H9 (cell line): ENCODE results near the gene HTT-AS. TPM values are rescaled to one million over a fixed set of nuclear protein-coding genes. Genes with fewer than 3 reads are reported as not detected.

Experiments
- DNase-seq: peaks from one replicate; pipeline ENCODE4 v3.0.0-alpha.2; 2017
- H2AFZ ChIP-seq: one replicate; pipeline ENCODE4 v1.6.1; 2013; ENCODE audit warnings: mild to moderate bottlenecking, low read length, control low read depth, moderate library complexity
- H2AK5ac ChIP-seq: 2 replicates; pipeline ENCODE4 v1.6.1; 2013; ENCODE audit warnings: low read length, control low read depth, mixed read lengths; ENCODE audit not compliant: insufficient read length
- H2BK120ac ChIP-seq: one replicate; pipeline ENCODE4 v1.6.1; 2013; ENCODE audit warnings: low read depth, mild to moderate bottlenecking, low read length, control low read depth, inconsistent platforms; ENCODE audit not compliant: poor library complexity, severe bottlenecking
- H2BK12ac ChIP-seq: 2 replicates; pipeline ENCODE4 v1.6.1; 2013; ENCODE audit warnings: low read length, control low read depth, mixed read lengths, low read depth; ENCODE audit not compliant: insufficient read length
- H2BK15ac ChIP-seq: 2 replicates; pipeline ENCODE4 v1.6.1; 2013; ENCODE audit warnings: low read depth, low read length, control low read depth
- H2BK20ac ChIP-seq: one replicate; pipeline ENCODE4 v1.6.1; 2013; ENCODE audit warnings: low read depth, mild to moderate bottlenecking, low read length, control low read depth, inconsistent platforms; ENCODE audit not compliant: poor library complexity, severe bottlenecking
- H2BK5ac ChIP-seq: 2 replicates; pipeline ENCODE4 v1.6.1; 2013; ENCODE audit warnings: low read length, control low read depth, mixed read lengths; ENCODE audit not compliant: insufficient read length
- H3K14ac ChIP-seq: 2 replicates; pipeline ENCODE4 v1.6.1; 2013; ENCODE audit warnings: low read length, control low read depth; ENCODE audit not compliant: insufficient read depth
- H3K18ac ChIP-seq: 2 replicates; pipeline ENCODE4 v1.6.1; 2013; ENCODE audit warnings: low read depth, mild to moderate bottlenecking, mixed read lengths, low read length, control low read depth; ENCODE audit not compliant: insufficient read length
- H3K23ac ChIP-seq: 2 replicates; pipeline ENCODE4 v1.6.1; 2013; ENCODE audit warnings: low read length, control low read depth, mixed read lengths, low read depth; ENCODE audit not compliant: insufficient read length
- H3K23me2 ChIP-seq: 2 replicates; pipeline ENCODE4 v1.6.1; 2013; ENCODE audit warnings: low read depth, mild to moderate bottlenecking, mixed read lengths, low read length, control low read depth; ENCODE audit not compliant: insufficient read length, poor library complexity, severe bottlenecking
- H3K27ac ChIP-seq: 2 replicates; pipeline ENCODE4 v1.5.1; 2013; ENCODE audit warnings: low read length, control low read depth, mixed read lengths, low read depth; ENCODE audit not compliant: insufficient read length
- H3K27me3 ChIP-seq: 2 replicates; pipeline ENCODE4 v1.6.1; 2013; ENCODE audit warnings: low read length, control low read depth, inconsistent platforms; ENCODE audit not compliant: insufficient read depth
- H3K4ac ChIP-seq: 2 replicates; pipeline ENCODE4 v1.6.1; 2013; ENCODE audit warnings: low read depth, mild to moderate bottlenecking, control low read depth, inconsistent platforms, low read length, moderate library complexity
- H3K4me1 ChIP-seq: 2 replicates; pipeline ENCODE4 v1.6.1; 2013; ENCODE audit warnings: low read length, control low read depth, inconsistent platforms; ENCODE audit not compliant: insufficient read depth
- H3K4me2 ChIP-seq: 2 replicates; pipeline ENCODE4 v1.6.1; 2013; ENCODE audit warnings: low read length, control low read depth, mixed read lengths; ENCODE audit not compliant: insufficient read length, insufficient read depth
- H3K56ac ChIP-seq: 2 replicates; pipeline ENCODE4 v1.6.1; 2013; ENCODE audit warnings: low read depth, mild to moderate bottlenecking, mixed read lengths, low read length, control low read depth; ENCODE audit not compliant: insufficient read length
- H3K79me1 ChIP-seq: 2 replicates; pipeline ENCODE4 v1.6.1; 2013; ENCODE audit warnings: low read depth, mild to moderate bottlenecking, moderate library complexity, low read length, control low read depth, inconsistent platforms; ENCODE audit not compliant: insufficient read depth, poor library complexity, severe bottlenecking
- H3K79me2 ChIP-seq: 2 replicates; pipeline ENCODE4 v1.6.1; 2013; ENCODE audit warnings: low read length, control low read depth, inconsistent platforms; ENCODE audit not compliant: insufficient read depth
- H3K9ac ChIP-seq: 2 replicates; pipeline ENCODE4 v1.6.1; 2013; ENCODE audit warnings: low read length, control low read depth, mixed read lengths; ENCODE audit not compliant: insufficient read length; ENCODE audit errors: extremely low read depth
- H3K9me3 ChIP-seq: one replicate; pipeline ENCODE4 v1.6.1; 2013; ENCODE audit warnings: low read depth, low read length, inconsistent platforms; ENCODE audit not compliant: control insufficient read depth
- H3T11ph ChIP-seq: one replicate; pipeline ENCODE4 v1.6.1; 2013; ENCODE audit warnings: mild to moderate bottlenecking, low read length, control low read depth, inconsistent platforms
- H4K20me1 ChIP-seq: one replicate; pipeline ENCODE4 v1.6.1; 2013; ENCODE audit not compliant: control insufficient read depth, insufficient read length, insufficient read depth
- H4K5ac ChIP-seq: 2 replicates; pipeline ENCODE4 v1.6.1; 2013; ENCODE audit warnings: low read depth, mild to moderate bottlenecking, mixed read lengths, low read length, control low read depth; ENCODE audit not compliant: insufficient read length
- H4K8ac ChIP-seq: replicated peaks from 2 replicates; pipeline ENCODE4 v1.6.1; 2013; ENCODE audit warnings: low read length, control low read depth, mixed read lengths, low read depth; ENCODE audit not compliant: insufficient read length
- H4K91ac ChIP-seq: 2 replicates; pipeline ENCODE4 v1.6.1; 2013; ENCODE audit warnings: low read depth, mild to moderate bottlenecking, moderate library complexity, mixed read lengths, low read length, control low read depth; ENCODE audit not compliant: insufficient read length
- H3K27ac Mint-ChIP-seq, 3 experiments: 2 replicates in 2 of 3; 3 replicates in 1 of 3; pipeline ENCODE4 v1.8.0; 2020 to 2021; ENCODE audit warnings: mixed read lengths in 3 of 3, mild to moderate bottlenecking in 1 of 3, moderate library complexity in 1 of 3
- H3K27me3 Mint-ChIP-seq: 2 replicates; pipeline ENCODE4 v1.8.0; 2021; ENCODE audit warnings: low read depth, mild to moderate bottlenecking, moderate library complexity, mixed read lengths
- H3K36me3 Mint-ChIP-seq, 3 experiments: 2 replicates in 2 of 3; 3 replicates in 1 of 3; pipeline ENCODE4 v1.8.0; 2020 to 2021; ENCODE audit warnings: low read depth in 3 of 3, mixed read lengths in 3 of 3; ENCODE audit not compliant: insufficient read depth in 1 of 3
- H3K4me1 Mint-ChIP-seq, 2 experiments: 2 replicates each; pipeline ENCODE4 v1.8.0; 2020; ENCODE audit warnings: mixed read lengths in 2 of 2
- H3K4me3 Mint-ChIP-seq, 2 experiments: 2 replicates in 1 of 2; 3 replicates in 1 of 2; pipeline ENCODE4 v1.8.0; 2020 to 2021; ENCODE audit warnings: mild to moderate bottlenecking in 2 of 2, mixed read lengths in 2 of 2, moderate library complexity in 1 of 2
- H3K9me3 Mint-ChIP-seq, 2 experiments: 2 replicates in 1 of 2; 3 replicates in 1 of 2; pipeline ENCODE4 v1.8.0; 2020; ENCODE audit warnings: mild to moderate bottlenecking in 2 of 2, mixed read lengths in 2 of 2, moderate library complexity in 1 of 2
- CTCF ChIP-seq: fragments of 200-600 bp; sonication (generic); conservative IDR thresholded peaks from 3 replicates; pipeline ENCODE4 v1.8.0; 2021; ENCODE audit warnings: antibody characterized with exemption, mild to moderate bottlenecking
- WGBS: extraction: QIAGEN DNeasy Blood & Tissue Kit; methylation state at CpG from one replicate; pipeline ENCODE4 v1.1.7; 2013; ENCODE audit warnings: missing lambda C conversion rate, low lambda C conversion rate, mixed read lengths; ENCODE audit not compliant: insufficient read length; ENCODE audit errors: extremely low coverage; 5-methylcytosine and 5-hydroxymethylcytosine counted together
- total RNA-seq: library from RNA; stranded (reverse); gene quantifications from 2 replicates; pipeline ENCODE4 v1.2.1, GENCODE V29; 2021

HTT-AS gene
- total RNA-seq, 1 experiment from 2014 or later = not detected

- H3K79me2 ChIP-seq = no peaks in the 10 kb centered on the region
- no peak for TF ChIP-seq CTCF
- H3K18ac ChIP-seq = no peak overlapping the region
- Mint-ChIP-seq H3K9me3 (no peaks in the 10 kb centered on the region; a peak in 1 of 5 replicates), H3K27me3 (peaks cover 3% of the 10 kb centered on the region; the same call in 1 of the 2 replicates), H3K4me3 (no peak overlapping the region), H3K4me1 (peaks cover 6 to 9% of the 10 kb centered on the region in 2 experiments), H3K36me3 (0 out of 7 replicates have a peak, but pooled peaks cover 0 to 2% (median 0%) of the 10 kb centered on the region in 3 experiments), H3K27ac (no peak overlapping the region)
- H3K14ac ChIP-seq = no peak overlapping the region
- H2BK20ac ChIP-seq = no peak overlapping the region
- no peak overlapping the region for H2AFZ ChIP-seq
- H3K79me1 ChIP-seq = no peaks in the 10 kb centered on the region
- no peaks in the 10 kb centered on the region for H3K27me3 ChIP-seq
- H3K4me2 ChIP-seq = no peak overlapping the region
- no peaks in the 10 kb centered on the region for H3K9me3 ChIP-seq
- H3K4me1 ChIP-seq = no peaks in the 10 kb centered on the region
- H3K9ac ChIP-seq = no peak overlapping the region
- no peak overlapping the region for H3K4ac ChIP-seq
- H3K27ac ChIP-seq = no peak overlapping the region
- H4K20me1 ChIP-seq = no peaks in the 10 kb centered on the region
- H2BK12ac ChIP-seq = no peak overlapping the region
- no peak overlapping the region for H2AK5ac ChIP-seq
- no CpG with 5 or more reads among the region's 8 CpGs for WGBS
- H4K5ac ChIP-seq = no peak overlapping the region
- no peaks in the 10 kb centered on the region for H3K23me2 ChIP-seq
- no peak overlapping the region for H4K91ac ChIP-seq
- H3K56ac ChIP-seq = no peak overlapping the region
- H2BK5ac ChIP-seq = no peak overlapping the region
- no peak overlapping the region for H4K8ac ChIP-seq
- H2BK15ac ChIP-seq = no peak overlapping the region
- H3T11ph ChIP-seq = no peak overlapping the region
- no peak for DNase-seq
- H2BK120ac ChIP-seq = no peak overlapping the region
- H3K23ac ChIP-seq = no peak overlapping the region
These were observed 52.2 kb downstream of the HTT-AS start for GRCh38 chr4:3022112-3022511.
